VCaP (cell line): ENCODE data around the gene IFT88.

Experiments used
- H3K27ac ChIP-seq: fragments of 450-650 bp; 2 replicates; pipeline ENCODE4 v1.5.1; 2017
- CTCF ChIP-seq: fragments of 450-650 bp; conservative IDR thresholded peaks from 2 replicates; pipeline ENCODE4 v1.5.1; 2017; ENCODE audit warnings: mild to moderate bottlenecking, moderate library complexity

Gene IFT88

DNA sequence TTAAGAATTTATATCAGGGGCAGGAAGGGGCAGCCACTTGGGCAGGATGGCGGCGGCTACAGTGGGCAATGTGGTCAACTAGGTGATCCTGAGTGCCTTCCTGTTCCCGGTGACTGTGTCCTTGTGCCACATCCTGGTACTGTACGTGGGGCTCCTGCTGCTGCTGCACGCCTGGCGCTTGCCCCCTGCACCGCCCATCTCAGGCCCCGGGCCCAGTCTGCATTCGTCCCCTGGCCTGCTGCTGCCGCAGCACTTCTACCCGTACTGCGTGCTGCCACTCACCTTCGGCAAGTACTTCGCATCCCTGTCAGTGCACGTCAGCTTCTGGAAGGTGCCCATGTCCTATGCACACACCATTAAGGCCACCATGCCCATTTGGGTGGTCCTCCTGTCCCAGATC is 40.1 kb downstream of the IFT88 start:
- H3K27ac ChIP-seq, result no peak overlapping the region
- TF ChIP-seq CTCF, result no peak

DNA sequence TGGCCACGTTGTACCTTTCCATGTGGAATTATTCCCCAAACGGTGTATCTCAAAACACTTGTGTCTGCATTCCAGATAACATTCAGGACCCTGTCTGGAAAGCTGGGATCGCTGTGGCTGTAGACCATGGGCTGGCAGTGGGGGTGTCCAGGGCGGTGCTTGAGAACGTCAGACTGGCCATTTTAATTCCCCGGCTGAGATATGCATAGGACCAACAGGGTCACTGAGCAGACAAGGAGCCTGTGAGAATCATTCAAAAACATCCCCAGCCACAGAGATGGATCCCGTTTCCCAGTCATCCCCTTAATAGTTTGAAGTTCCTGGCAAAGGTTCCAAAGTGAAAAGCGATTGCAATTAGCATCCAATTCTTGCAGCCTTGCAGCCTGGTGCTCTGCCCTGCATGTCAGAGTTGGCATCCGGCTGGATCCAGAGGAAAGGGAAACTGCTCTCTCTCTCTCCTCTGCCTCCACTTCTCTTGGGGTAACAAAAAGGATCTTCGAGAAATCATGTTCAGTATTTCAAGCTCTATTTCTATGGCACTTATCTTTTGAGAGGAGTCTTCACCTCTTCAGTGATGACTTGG is 41.6 kb downstream of the IFT88 start:
- no peak for TF ChIP-seq CTCF
- no peak overlapping the region for H3K27ac ChIP-seq

GRCh38 chr13:20609145-20609544 is 42.2 kb downstream of the IFT88 start:
- TF ChIP-seq CTCF, result no peak
- no peak overlapping the region for H3K27ac ChIP-seq

GRCh38 chr13:20610006-20610405 is 43.0 kb downstream of the IFT88 start:
- no peak overlapping the region for H3K27ac ChIP-seq
- TF ChIP-seq CTCF, result no peak

DNA sequence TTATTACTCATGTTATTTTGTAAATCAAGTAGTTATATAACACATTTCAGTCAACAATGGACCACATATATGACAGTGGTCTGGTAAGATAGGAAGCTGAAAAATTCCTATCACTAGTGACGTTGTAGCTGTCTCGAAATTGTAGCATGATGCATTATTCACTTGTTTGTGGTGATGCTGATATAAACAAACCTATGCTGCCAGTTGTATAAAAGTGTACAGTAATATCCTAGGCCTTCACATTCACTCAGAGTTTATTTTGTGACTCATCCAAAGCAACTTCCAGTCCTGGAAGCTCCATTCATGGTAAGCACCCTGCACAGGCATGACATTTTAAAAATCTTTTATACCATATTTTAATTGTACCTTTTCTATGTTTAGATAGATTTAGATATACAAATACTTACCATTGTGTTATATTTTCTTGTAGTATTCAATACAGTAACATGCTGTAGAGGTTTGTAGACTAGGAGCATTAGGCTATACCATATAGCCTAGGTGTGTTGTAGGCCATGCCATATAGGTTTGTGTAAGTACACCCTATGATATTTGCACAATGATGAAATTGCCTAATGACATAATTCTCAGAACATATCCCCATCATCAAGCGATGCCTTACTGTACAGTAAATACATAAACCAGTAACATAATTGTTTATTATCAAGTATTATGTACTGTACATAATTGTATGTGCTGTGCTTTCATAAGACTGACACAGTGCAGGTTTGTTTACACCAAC is 49.3 kb downstream of the IFT88 start:
- TF ChIP-seq CTCF, result no peak
- H3K27ac ChIP-seq, result no peak overlapping the region

GRCh38 chr13:20623000-20623399 is 56.0 kb downstream of the IFT88 start:
- TF ChIP-seq CTCF, result no peak
- no peak overlapping the region for H3K27ac ChIP-seq

- TF ChIP-seq CTCF, result no peak
- no peak overlapping the region for H3K27ac ChIP-seq
These were observed 57.3 kb downstream of the IFT88 start for GRCh38 chr13:20624213-20624612.
